Stimulated activated naive CD8-positive, alpha-beta T cell treated with anti-CD3 and anti-CD28 coated beads, Interleukin-15, Interleukin-2, amounts not matched to agents 100 ng/mL and 50 ng/mL, for 24 hours (primary cell): ENCODE results near the gene EXOC4.

Experiments used
- H3K27ac Mint-ChIP-seq: one replicate; pipeline ENCODE4 v1.8.0; 2021; ENCODE audit warnings: mild to moderate bottlenecking, mixed read lengths
- H3K27me3 Mint-ChIP-seq: one replicate; pipeline ENCODE4 v1.8.0; 2021; ENCODE audit warnings: mixed read lengths
- H3K36me3 Mint-ChIP-seq: one replicate; pipeline ENCODE4 v1.8.0; 2021; ENCODE audit warnings: low read depth, mixed read lengths
- H3K4me1 Mint-ChIP-seq: one replicate; pipeline ENCODE4 v1.8.0; 2021; ENCODE audit warnings: low read depth, mixed read lengths
- H3K4me3 Mint-ChIP-seq: one replicate; pipeline ENCODE4 v1.8.0; 2021; ENCODE audit warnings: mild to moderate bottlenecking, mixed read lengths
- H3K9me3 Mint-ChIP-seq: one replicate; pipeline ENCODE4 v1.8.0; 2021; ENCODE audit warnings: mixed read lengths

EXOC4 gene

DNA sequence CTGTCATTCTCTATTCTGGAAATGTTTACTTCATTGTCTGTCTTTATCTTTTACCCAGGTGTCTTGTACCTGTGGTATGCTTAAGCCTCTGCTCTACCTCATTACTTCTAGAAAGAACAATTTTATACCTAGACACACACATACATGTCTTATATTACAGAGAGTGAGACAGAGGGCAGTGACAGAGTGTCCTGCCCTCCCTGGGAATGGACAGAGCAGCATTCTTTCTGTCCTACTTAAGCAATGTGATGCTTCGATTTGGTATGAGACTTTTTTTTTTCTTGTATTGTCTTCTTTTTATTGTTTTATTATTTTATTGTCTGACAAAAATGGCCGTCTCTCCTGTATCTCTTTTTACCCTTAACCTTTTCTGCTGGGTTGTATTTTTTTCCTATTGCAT, 286.1 kb downstream of the EXOC4 start:
- H3K9me3 Mint-ChIP-seq, result no peaks in the 10 kb centered on the region
- H3K27ac Mint-ChIP-seq, result no peak overlapping the region
- H3K36me3 Mint-ChIP-seq, result peaks cover 17% of the 10 kb centered on the region
- H3K4me1 Mint-ChIP-seq, result no peaks in the 10 kb centered on the region
- no peak overlapping the region for H3K4me3 Mint-ChIP-seq
- H3K27me3 Mint-ChIP-seq, result no peaks in the 10 kb centered on the region

DNA sequence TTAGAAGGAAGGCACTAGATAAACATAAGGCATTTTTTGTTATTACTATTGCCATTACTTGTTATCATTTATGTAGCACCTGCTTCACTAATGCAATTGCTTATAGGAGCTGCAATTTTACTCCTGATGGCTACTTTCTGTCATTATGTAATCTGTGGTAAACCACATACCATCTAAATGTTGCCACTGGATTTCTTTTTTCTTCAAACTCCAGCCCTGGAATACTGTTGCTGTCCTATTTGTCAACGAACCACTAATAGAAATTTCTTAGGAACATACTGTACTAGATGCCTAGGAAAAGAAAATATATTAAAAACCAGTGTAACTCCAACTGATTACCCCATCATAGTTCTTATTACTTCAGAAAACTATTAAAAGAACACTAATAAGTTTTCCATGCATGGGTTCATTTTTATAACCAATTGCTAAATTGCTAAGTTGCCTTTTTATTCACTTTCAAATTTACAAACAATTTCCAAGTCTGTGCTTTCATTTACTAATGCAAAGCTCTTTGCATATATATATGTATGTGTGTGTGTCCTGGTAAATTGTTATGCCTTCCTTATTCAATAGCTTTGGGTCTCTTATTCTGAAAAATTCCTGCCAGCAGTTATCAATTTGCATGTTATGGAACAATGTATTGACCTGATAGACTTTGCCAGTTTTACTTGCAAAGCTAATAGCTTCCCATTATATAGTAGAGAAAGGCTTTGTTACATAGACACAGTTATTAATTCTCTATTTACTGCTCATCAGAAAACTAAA, 287.4 kb downstream of the EXOC4 start:
- H3K9me3 Mint-ChIP-seq, result no peaks in the 10 kb centered on the region
- no peaks in the 10 kb centered on the region for H3K27me3 Mint-ChIP-seq
- H3K36me3 Mint-ChIP-seq, result peaks cover 17% of the 10 kb centered on the region
- no peak overlapping the region for H3K27ac Mint-ChIP-seq
- H3K4me3 Mint-ChIP-seq, result no peak overlapping the region
- no peaks in the 10 kb centered on the region for H3K4me1 Mint-ChIP-seq

DNA sequence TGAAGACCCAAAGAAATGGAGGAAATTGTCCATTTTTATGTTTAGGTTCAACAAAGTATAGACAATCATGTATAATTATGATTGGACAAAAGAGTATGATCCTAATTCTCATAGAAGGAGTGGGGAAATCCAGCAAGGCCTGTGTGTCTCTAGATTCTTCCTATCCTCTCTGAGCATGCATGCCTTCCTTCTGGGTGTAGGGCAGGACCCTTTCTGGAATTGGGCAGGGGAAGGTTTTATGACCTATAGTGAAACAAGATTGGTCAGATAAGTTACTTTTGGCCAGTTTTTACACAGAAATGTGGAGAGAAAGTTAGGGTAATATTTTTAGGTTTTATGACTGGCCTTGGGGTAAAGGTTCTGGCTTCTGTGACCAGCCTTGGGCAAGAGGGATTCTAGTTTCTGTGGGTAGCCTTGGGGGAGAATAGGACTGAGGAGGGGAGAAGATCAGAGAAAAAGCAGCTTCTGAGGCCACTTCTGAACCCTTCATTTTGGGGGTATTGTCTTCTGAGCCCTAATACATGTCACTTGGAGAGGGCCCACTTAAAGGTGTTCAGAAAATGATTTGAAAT, 289.4 kb downstream of the EXOC4 start:
- Mint-ChIP-seq H3K4me3 (no peak overlapping the region), H3K36me3 (peaks cover 3% of the 10 kb centered on the region), H3K4me1 (no peaks in the 10 kb centered on the region), H3K27me3 (no peaks in the 10 kb centered on the region), H3K9me3 (no peaks in the 10 kb centered on the region), H3K27ac (no peak overlapping the region)

DNA sequence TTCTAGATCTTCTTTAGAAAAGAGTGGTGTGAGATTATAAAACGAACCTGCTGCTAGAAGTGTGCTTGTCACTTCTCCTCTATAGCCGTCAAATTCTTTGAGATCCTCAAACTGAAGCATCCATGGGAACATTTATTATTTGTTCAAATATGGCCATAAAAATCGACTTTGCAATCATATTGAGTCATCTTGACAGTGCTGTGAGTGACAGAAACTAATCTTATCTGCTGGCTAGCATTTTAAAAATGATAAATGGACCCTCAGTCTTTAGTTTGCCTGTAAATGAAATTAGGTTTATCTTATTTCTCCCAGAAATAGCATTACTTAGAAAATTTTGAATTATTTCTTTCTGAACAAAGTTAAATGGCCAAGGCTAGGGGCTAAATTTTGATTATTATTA, 290.8 kb downstream of the EXOC4 start:
- H3K27ac Mint-ChIP-seq, result no peak overlapping the region
- H3K4me3 Mint-ChIP-seq, result no peak overlapping the region
- H3K36me3 Mint-ChIP-seq, result no peaks in the 10 kb centered on the region
- H3K27me3 Mint-ChIP-seq, result no peaks in the 10 kb centered on the region
- no peaks in the 10 kb centered on the region for H3K9me3 Mint-ChIP-seq
- H3K4me1 Mint-ChIP-seq, result no peaks in the 10 kb centered on the region

DNA sequence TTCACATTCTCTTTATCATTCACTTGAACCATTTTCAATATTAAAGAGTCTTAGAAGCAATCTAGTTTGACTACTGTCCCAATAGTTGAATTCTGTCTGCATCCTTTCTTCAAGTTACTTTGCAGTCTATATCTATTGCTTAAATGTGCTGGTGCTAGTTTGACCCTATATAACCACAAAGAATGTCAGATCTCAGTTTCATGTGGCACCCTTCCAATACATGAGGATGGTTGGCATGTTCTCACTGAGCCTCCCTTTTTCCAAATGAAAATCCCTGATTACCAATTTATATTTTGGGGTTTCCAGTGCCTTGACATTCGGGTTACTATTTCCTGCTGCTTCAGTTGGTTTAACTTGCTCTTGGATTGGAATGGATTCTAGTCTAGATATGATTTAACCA, 292.7 kb downstream of the EXOC4 start:
- Mint-ChIP-seq H3K27me3 (no peaks in the 10 kb centered on the region), H3K4me1 (no peaks in the 10 kb centered on the region), H3K27ac (no peak overlapping the region), H3K36me3 (no peaks in the 10 kb centered on the region), H3K4me3 (no peak overlapping the region), H3K9me3 (no peaks in the 10 kb centered on the region)

DNA sequence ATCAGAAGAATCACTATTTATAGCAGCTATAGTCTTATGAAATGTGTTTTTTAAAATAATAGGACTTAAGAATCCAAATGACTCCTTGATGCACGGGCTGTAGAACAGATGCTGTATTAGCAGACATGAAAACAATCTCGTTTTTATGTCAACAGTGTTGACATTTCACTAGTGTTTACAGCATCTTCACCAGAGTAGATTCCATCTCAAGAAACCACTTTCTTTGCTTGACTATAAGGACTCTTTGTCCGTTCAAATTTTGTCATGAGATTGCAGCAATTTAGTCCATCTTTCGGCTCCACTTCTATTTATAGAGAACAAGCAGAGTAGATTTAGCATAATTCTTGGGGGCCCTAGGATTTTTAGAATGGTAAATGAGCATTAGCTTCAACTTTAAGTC, 295.1 kb downstream of the EXOC4 start:
- no peak overlapping the region for H3K27ac Mint-ChIP-seq
- no peaks in the 10 kb centered on the region for H3K9me3 Mint-ChIP-seq
- peaks cover 5% of the 10 kb centered on the region for H3K36me3 Mint-ChIP-seq
- H3K4me1 Mint-ChIP-seq, result no peaks in the 10 kb centered on the region
- H3K27me3 Mint-ChIP-seq, result no peaks in the 10 kb centered on the region
- no peak overlapping the region for H3K4me3 Mint-ChIP-seq

DNA sequence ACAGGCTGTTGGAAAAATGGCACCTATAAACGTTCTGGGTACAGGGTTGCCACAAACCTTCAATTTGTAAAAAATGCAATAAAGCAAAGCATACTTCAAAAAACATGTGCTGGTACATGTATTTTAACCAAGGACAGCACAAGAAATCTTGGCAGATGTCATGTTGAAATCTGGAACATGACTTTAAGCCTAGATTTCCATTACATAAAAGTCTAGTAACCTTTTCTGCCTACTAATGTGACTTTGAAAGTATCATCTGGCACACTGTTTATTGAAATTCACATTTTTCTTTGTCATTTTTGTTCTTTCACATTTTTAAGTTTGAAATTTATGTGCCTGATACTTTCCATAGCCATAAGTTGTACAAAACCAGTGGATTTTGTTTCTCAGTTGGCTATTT, 296.8 kb downstream of the EXOC4 start:
- H3K27ac Mint-ChIP-seq, result no peak overlapping the region

DNA sequence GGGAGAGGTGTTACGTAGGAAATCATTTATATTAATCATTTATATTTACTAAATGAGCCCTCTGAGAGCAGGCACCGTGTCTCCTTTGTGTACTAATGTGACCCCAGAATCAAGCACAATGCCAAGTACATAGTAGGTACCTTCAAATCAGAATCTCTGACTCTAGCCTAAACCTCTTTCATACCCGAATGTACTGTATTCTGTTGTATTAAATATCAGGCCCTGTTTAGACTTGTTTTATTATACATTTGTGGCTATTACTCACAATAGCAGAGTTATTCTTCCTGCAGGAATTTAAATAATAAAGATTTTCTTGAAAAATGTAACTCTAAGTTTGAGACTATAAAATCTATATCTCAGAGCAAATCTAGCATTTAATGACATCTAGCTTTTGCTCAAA, 297.3 kb downstream of the EXOC4 start:
- H3K4me3 Mint-ChIP-seq, result no peak overlapping the region
- no peak overlapping the region for H3K27ac Mint-ChIP-seq
- no peaks in the 10 kb centered on the region for H3K9me3 Mint-ChIP-seq
- no peaks in the 10 kb centered on the region for H3K27me3 Mint-ChIP-seq
- no peaks in the 10 kb centered on the region for H3K4me1 Mint-ChIP-seq
- peaks cover 5% of the 10 kb centered on the region for H3K36me3 Mint-ChIP-seq

More for the DNA sequence above, 296.8 kb downstream of the EXOC4 start:
- H3K9me3 Mint-ChIP-seq, result no peaks in the 10 kb centered on the region
- H3K36me3 Mint-ChIP-seq, result peaks cover 5% of the 10 kb centered on the region
- H3K4me1 Mint-ChIP-seq, result no peaks in the 10 kb centered on the region
- no peaks in the 10 kb centered on the region for H3K27me3 Mint-ChIP-seq
- H3K4me3 Mint-ChIP-seq, result no peak overlapping the region

DNA sequence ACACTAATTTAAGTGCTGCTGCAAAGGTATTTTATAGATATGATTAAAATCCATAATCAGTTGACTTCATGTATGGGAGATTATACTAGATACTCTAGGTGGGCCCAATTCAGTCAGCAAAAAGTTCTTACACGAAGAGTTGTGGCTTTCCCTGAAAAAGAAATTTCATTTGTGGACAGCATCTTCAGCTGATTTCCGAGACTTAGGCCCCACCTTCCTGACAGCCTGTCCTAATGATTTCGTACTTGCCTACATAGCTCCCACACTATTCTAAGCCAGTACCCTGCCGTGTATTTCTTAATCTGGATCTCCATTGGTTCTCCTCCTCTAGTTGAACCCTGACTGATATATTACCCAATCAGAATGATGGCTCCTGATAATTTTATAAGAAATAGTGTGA, 297.9 kb downstream of the EXOC4 start:
- H3K27ac Mint-ChIP-seq, result no peak overlapping the region
- H3K27me3 Mint-ChIP-seq, result no peaks in the 10 kb centered on the region
- H3K4me3 Mint-ChIP-seq, result no peak overlapping the region
- H3K4me1 Mint-ChIP-seq, result no peaks in the 10 kb centered on the region
- H3K36me3 Mint-ChIP-seq, result peaks cover 5% of the 10 kb centered on the region
- no peaks in the 10 kb centered on the region for H3K9me3 Mint-ChIP-seq

DNA sequence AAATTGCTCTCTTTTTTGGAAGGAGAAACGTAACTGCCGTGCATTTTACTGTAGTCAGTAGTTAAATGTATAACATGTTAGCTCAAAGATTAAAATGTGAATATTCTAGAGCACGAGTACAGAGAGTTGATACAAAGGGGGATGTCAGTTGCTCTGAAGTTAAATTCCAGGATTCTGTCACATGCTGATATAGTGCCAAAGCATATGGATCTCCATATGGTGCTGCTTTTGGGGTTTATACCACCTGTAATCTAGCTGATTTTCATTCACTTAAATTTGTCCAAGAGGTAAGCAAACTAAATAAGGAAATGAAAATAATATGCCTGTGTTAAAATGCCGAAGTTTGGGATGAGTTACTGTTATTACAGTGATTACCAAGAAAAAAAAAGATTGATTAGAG, 298.6 kb downstream of the EXOC4 start:
- Mint-ChIP-seq H3K9me3 (no peaks in the 10 kb centered on the region), H3K36me3 (peaks cover 5% of the 10 kb centered on the region), H3K4me3 (no peak overlapping the region), H3K4me1 (no peaks in the 10 kb centered on the region), H3K27me3 (no peaks in the 10 kb centered on the region), H3K27ac (no peak overlapping the region)

DNA sequence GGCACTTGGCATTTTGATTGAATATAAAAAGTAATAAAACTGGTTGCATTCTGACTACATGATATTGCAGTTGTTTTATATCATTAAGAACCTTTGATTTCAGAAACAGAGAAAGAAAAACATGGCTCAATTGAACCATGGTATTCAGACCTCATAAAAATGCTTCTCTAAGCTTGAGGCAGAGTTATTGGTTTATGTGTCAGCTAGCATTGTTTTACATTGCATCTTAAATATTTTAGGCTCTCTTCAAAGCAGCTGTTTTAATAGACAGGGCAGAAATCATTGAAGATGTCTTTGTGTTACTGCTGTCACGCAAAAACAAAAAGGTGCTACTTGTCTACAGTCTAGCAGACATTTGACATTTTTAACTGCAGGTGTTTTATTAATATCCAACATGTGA, 299.2 kb downstream of the EXOC4 start:
- Mint-ChIP-seq H3K9me3 (no peaks in the 10 kb centered on the region), H3K27me3 (no peaks in the 10 kb centered on the region)

DNA sequence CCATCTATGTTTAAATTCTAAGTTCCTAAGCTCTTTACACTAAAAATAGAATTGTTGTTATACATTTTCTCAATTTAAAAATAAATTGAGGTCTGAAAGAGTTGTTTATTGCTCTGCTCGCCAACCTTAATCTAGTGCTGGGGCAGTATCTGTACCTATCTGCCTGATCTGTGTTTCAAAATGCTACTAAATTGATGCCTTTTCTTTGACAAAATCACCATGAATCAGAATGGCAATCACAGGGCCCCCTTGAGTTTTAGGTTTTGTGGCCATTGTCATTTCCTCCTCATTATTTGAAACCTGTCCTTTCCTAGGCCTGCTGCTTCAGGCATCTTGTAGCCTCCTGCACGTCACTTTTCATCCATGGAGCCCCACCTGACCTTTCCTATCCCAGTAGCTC, 301.5 kb downstream of the EXOC4 start:
- Mint-ChIP-seq H3K4me3 (no peak overlapping the region), H3K4me1 (no peaks in the 10 kb centered on the region), H3K9me3 (no peaks in the 10 kb centered on the region), H3K27ac (no peak overlapping the region), H3K27me3 (no peaks in the 10 kb centered on the region), H3K36me3 (peaks cover 5% of the 10 kb centered on the region)

More for the DNA sequence above, 299.2 kb downstream of the EXOC4 start:
- no peak overlapping the region for H3K4me3 Mint-ChIP-seq
- peaks cover 5% of the 10 kb centered on the region for H3K36me3 Mint-ChIP-seq
- H3K4me1 Mint-ChIP-seq, result no peaks in the 10 kb centered on the region
- no peak overlapping the region for H3K27ac Mint-ChIP-seq

DNA sequence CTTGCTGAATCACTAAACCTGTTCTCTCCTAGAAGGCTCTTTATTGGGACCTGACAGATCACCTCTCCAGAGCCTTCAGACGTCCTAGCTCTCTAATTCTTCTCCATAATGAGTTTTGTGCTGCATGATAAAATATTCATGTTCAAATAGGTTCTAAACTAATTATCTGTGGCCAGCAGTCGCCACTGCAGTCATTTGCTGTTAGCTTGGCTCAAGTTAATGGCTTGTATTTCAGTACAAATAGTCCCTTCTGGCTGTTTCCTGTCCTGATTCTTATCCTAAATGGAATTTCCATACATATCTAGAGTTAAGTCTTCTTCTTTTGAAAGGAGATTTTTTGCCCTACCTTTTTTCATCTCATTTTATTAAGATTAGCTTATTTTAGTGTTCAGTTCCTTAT, 303.2 kb downstream of the EXOC4 start:
- no peaks in the 10 kb centered on the region for H3K4me1 Mint-ChIP-seq
- H3K27me3 Mint-ChIP-seq, result no peaks in the 10 kb centered on the region
- H3K4me3 Mint-ChIP-seq, result no peak overlapping the region
- H3K27ac Mint-ChIP-seq, result no peak overlapping the region
- H3K36me3 Mint-ChIP-seq, result peaks cover 5% of the 10 kb centered on the region
- H3K9me3 Mint-ChIP-seq, result no peaks in the 10 kb centered on the region

DNA sequence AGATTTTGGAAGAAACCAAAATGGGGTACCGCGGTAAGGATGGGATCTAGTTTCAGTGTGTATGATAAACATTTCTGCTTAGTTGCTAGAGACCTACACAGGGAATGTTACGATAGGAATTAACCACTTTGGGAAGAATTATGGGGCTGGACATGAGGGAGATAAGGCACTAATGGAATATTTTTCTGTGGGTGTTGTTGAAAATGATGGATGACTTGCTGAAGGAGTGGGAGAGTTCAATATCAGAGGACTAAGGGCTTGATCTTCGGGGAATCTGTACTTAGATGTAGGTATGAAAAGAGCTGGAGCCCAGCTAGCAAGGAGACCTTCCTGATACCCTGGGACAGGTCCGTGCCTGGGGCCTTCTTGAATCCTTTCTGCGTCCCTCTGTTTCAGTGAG, 303.7 kb downstream of the EXOC4 start:
- peaks cover 5% of the 10 kb centered on the region for H3K36me3 Mint-ChIP-seq
- no peaks in the 10 kb centered on the region for H3K27me3 Mint-ChIP-seq
- no peaks in the 10 kb centered on the region for H3K9me3 Mint-ChIP-seq
- no peak overlapping the region for H3K4me3 Mint-ChIP-seq
- no peaks in the 10 kb centered on the region for H3K4me1 Mint-ChIP-seq
- no peak overlapping the region for H3K27ac Mint-ChIP-seq

DNA sequence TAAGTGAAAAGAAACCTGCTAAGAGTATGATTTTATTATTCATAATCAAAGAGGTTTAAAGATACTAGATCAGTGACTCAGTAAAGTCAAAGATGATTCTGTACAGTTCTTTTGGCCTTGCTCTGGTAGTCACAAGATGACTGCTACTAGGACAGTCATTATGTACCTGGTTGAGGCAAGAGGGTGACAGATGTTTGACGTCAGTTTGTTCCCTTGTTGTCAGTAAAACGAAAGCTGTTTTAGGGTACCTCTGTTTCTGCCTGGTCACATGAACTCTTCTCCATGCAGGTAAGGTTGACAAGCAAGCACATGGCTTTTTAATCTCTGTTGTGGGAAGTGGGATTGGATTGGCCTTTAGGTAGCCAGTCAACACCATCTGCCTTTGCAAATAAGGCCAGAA, 308.0 kb downstream of the EXOC4 start:
- peaks cover 33% of the 10 kb centered on the region for H3K36me3 Mint-ChIP-seq
- no peak overlapping the region for H3K4me3 Mint-ChIP-seq
- H3K4me1 Mint-ChIP-seq, result no peaks in the 10 kb centered on the region
- H3K27me3 Mint-ChIP-seq, result no peaks in the 10 kb centered on the region
- H3K27ac Mint-ChIP-seq, result no peak overlapping the region
- H3K9me3 Mint-ChIP-seq, result peaks cover 8% of the 10 kb centered on the region

DNA sequence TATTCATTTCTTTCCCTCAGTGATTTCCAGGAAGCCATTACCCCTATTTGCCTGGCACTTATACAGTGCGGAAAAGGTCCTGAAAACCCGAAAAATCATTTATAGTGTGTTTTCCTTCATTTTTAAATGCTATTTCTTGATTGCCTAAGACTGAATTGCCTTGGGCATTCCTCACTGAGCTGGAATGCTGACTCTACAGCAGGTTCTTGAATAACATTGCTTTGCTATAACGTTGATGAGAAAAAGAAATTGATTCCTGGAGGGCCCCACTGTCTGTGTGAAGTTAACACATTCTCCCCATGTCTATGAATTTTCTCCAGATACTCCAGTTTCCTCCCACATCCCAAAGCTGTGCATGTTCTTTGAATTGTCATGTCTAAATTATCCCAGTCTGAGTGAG, 308.5 kb downstream of the EXOC4 start:
- H3K4me3 Mint-ChIP-seq, result no peak overlapping the region
- H3K27me3 Mint-ChIP-seq, result no peaks in the 10 kb centered on the region
- H3K4me1 Mint-ChIP-seq, result no peaks in the 10 kb centered on the region
- no peak overlapping the region for H3K27ac Mint-ChIP-seq
- peaks cover 8% of the 10 kb centered on the region for H3K9me3 Mint-ChIP-seq
- peaks cover 36% of the 10 kb centered on the region for H3K36me3 Mint-ChIP-seq
